Thoracic aorta (tissue), 2 donors: ENCODE results near the gene CFAP65. TPM values are rescaled to one million over a fixed set of nuclear protein-coding genes. Genes with fewer than 3 reads are reported as not detected.

Source experiments
- ATAC-seq: fragments of 150-250 bp; one replicate; pipeline ENCODE4 v1.8.0; 2017; ENCODE audit warnings: low read depth; ENCODE audit not compliant: insufficient number of reproducible peaks, low FRiP score
- DNase-seq: peaks from one replicate; pipeline ENCODE4 v3.0.0-alpha.2; 2020; ENCODE audit warnings: low spot score
- H3K27ac ChIP-seq, 2 donors: fragments of 200-600 bp; sonication (generic); 1 replicate in 1 of 2; 2 replicates in 1 of 2; pipeline ENCODE4 v1.5.1; 2016; ENCODE audit warnings: mild to moderate bottlenecking in 2 of 2, moderate library complexity in 2 of 2
- H3K27me3 ChIP-seq: fragments of 200-600 bp; sonication (generic); replicated peaks from 2 replicates; pipeline ENCODE4 v1.6.0; 2016; ENCODE audit warnings: mild to moderate bottlenecking; ENCODE audit not compliant: insufficient read depth
- H3K36me3 ChIP-seq: fragments of 200-600 bp; sonication (generic); one replicate; pipeline ENCODE4 v1.5.1; 2016
- H3K4me1 ChIP-seq, 2 donors: fragments of 200-600 bp; sonication (generic); 1 replicate in 1 of 2; 2 replicates in 1 of 2; pipeline versions ENCODE4 v1.5.1 to v1.6.0; 2016; ENCODE audit warnings: low read depth in 2 of 2, mild to moderate bottlenecking in 1 of 2; ENCODE audit not compliant: control insufficient read depth in 1 of 2
- H3K4me3 ChIP-seq: fragments of 200-600 bp; sonication (generic); 2 replicates; pipeline ENCODE4 v1.5.1; 2016; ENCODE audit warnings: mild to moderate bottlenecking
- H3K9me3 ChIP-seq: fragments of 200-600 bp; sonication (generic); 2 replicates; pipeline ENCODE4 v1.5.1; 2016
- CTCF ChIP-seq: fragments of 200-600 bp; sonication (generic); IDR thresholded peaks from one replicate; pipeline ENCODE4 v1.5.1; 2019; ENCODE audit warnings: antibody characterized with exemption
- total RNA-seq, 2 donors: library from RNA; depleted of rRNA; stranded (reverse); fragments of >200 nt; gene quantifications; one replicate each; pipeline versions ENCODE4 v1.1.0 to v1.2.3, GENCODE V29; 2016

Gene CFAP65
- total RNA-seq, 2 donors from 2014 or later: not detected

GRCh38 chr2:218984239-218985020 lies 56.9 kb downstream of the CFAP65 start:
- TF ChIP-seq CTCF: no peak
- peak overlapping the region in 1 of 2 donors; percentile 38 for H3K27ac ChIP-seq
- peak overlapping the region; percentile 42 for H3K4me3 ChIP-seq
- no peaks in the 10 kb centered on the region for H3K36me3 ChIP-seq
- no peaks in the 10 kb centered on the region for H3K9me3 ChIP-seq
- H3K4me1 ChIP-seq: peaks cover 20 to 37% of the 10 kb centered on the region in 2 donors
- peaks cover 27% of the 10 kb centered on the region for H3K27me3 ChIP-seq
- ATAC-seq: no peak
- no peak for DNase-seq

- Histone ChIP-seq H3K27me3 (peaks cover 27% of the 10 kb centered on the region), H3K4me1 (peaks cover 20 to 37% of the 10 kb centered on the region in 2 donors), H3K9me3 (no peaks in the 10 kb centered on the region), H3K4me3 (peak overlapping the region; percentile 42), H3K27ac (peak overlapping the region in 1 of 2 donors; percentile 38), H3K36me3 (no peaks in the 10 kb centered on the region)
- ATAC-seq: no peak
- no peak for DNase-seq
- TF ChIP-seq CTCF: no peak
Measured at GRCh38 chr2:218983934-218984238, 57.4 kb downstream of the CFAP65 start.

GRCh38 chr2:218983263-218983933 lies 57.9 kb downstream of the CFAP65 start:
- ATAC-seq: no peak
- TF ChIP-seq CTCF: no peak
- H3K27me3 ChIP-seq: peaks cover 27% of the 10 kb centered on the region
- peaks cover 20 to 37% of the 10 kb centered on the region in 2 donors for H3K4me1 ChIP-seq
- no peaks in the 10 kb centered on the region for H3K9me3 ChIP-seq
- H3K27ac ChIP-seq: no peak overlapping the region
- DNase-seq: no peak
- no peaks in the 10 kb centered on the region for H3K36me3 ChIP-seq
- H3K4me3 ChIP-seq: no peak overlapping the region

DNA sequence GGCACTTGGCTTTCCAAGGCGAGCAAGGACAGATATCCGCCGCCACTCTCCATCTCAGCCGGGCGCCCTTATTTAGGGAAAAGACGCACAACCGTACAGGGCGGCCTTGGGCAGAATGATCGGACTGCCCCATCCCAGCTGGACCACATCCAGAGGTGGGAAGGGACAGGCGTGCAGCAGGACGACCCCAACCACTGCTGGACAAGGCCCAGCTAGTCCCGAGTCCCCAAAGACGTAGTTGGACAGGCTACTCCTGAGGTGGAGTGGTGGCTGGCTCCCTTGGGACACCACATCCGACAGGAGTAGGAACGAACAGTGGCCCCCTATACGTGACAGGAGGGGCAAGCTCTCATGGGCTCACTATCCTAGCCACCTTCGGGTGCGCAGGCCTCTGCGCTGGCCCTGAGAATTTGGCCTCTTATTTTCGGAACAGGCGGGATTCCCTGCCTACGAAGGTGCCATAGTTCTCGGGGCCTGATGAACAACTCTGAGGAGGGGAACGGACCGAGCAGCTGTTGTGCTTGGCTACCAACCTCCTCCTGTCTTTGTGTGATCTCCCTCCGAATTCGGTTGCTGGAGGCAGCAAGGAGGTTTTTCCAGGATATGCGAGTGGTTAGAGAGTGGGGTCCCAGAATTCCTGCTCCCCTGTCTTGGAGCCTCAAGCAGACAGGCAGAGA lies 58.6 kb downstream of the CFAP65 start:
- Histone ChIP-seq H3K4me3 (peak overlapping the region; percentile 68), H3K27me3 (peaks cover 27% of the 10 kb centered on the region), H3K9me3 (no peaks in the 10 kb centered on the region), H3K4me1 (peaks cover 20 to 37% of the 10 kb centered on the region in 2 donors), H3K36me3 (no peaks in the 10 kb centered on the region), H3K27ac (no peak overlapping the region)
- no peak for DNase-seq
- TF ChIP-seq CTCF: no peak
- no peak for ATAC-seq
